Karpas-422 (cell line): ENCODE measurements around the gene DCTN2. TPM values are rescaled to one million over a fixed set of nuclear protein-coding genes. Genes with fewer than 3 reads are reported as not detected.
"Not testable (repeated sequence)": the region's sequence is repeated elsewhere in the genome, so short reads cannot be mapped to it uniquely, and the experiment has no call there.

Experiments used
- DNase-seq: peaks from one replicate; pipeline ENCODE4 v3.0.0-alpha.2; 2015
- H2AFZ ChIP-seq: fragments of 200-600 bp; sonication (generic); 2 replicates; pipeline ENCODE4 v1.6.1; 2014; ENCODE audit warnings: antibody characterized with exemption, low read length, mixed read lengths
- H3K27ac ChIP-seq: fragments of 200-600 bp; sonication (generic); 2 replicates; pipeline ENCODE4 v1.5.1; 2014; ENCODE audit warnings: mild to moderate bottlenecking, low read length, moderate library complexity
- H3K27me3 ChIP-seq: fragments of 200-600 bp; sonication (generic); 2 replicates; pipeline ENCODE4 v1.6.1; 2014; ENCODE audit warnings: low read length, mixed read lengths
- H3K36me3 ChIP-seq: fragments of 200-600 bp; sonication (generic); 2 replicates; pipeline ENCODE4 v1.6.1; 2014; ENCODE audit warnings: low read length, mixed read lengths; ENCODE audit not compliant: insufficient read depth
- H3K4me1 ChIP-seq: fragments of 200-600 bp; sonication (generic); 2 replicates; pipeline ENCODE4 v1.6.1; 2014; ENCODE audit warnings: mild to moderate bottlenecking, low read length, mixed read lengths
- H3K4me2 ChIP-seq: fragments of 200-600 bp; sonication (generic); 2 replicates; pipeline ENCODE4 v1.6.1; 2014; ENCODE audit warnings: low read length, low read depth, mild to moderate bottlenecking; ENCODE audit not compliant: poor library complexity, severe bottlenecking
- H3K4me3 ChIP-seq: fragments of 200-600 bp; sonication (generic); 2 replicates; pipeline ENCODE4 v1.5.1; 2014; ENCODE audit warnings: mild to moderate bottlenecking, antibody characterized with exemption, low read length, mixed read lengths
- H3K79me2 ChIP-seq: fragments of 200-600 bp; sonication (generic); 2 replicates; pipeline ENCODE4 v1.6.1; 2014; ENCODE audit warnings: mild to moderate bottlenecking, low read length, mixed read lengths
- H3K9ac ChIP-seq: fragments of 200-600 bp; sonication (generic); 2 replicates; pipeline ENCODE4 v1.6.0; 2014; ENCODE audit warnings: low read length
- H3K9me2 ChIP-seq: fragments of 200-600 bp; sonication (generic), shearing (Covaris generic); replicated peaks from 2 replicates; pipeline ENCODE4 v1.6.0; 2014; ENCODE audit warnings: mild to moderate bottlenecking, low read length, moderate library complexity; ENCODE audit not compliant: insufficient read depth
- H3K9me3 ChIP-seq: fragments of 300-700, 200-600 bp; sonication (generic); 2 replicates; pipeline ENCODE4 v1.6.1; 2014; ENCODE audit warnings: low read length, mixed read lengths
- H4K20me1 ChIP-seq: fragments of 200-600 bp; sonication (generic); 2 replicates; pipeline ENCODE4 v1.6.1; 2014; ENCODE audit warnings: mild to moderate bottlenecking, antibody characterized with exemption, low read length, low read depth; ENCODE audit not compliant: insufficient read depth
- total RNA-seq: library from RNA; depleted of rRNA; stranded (reverse); fragments of >200 nt; shearing (Covaris generic); gene quantifications from 2 replicates; pipeline ENCODE4 v1.2.3, GENCODE V29; 2014; ENCODE audit warnings: low replicate concordance

The DCTN2 gene
- total RNA-seq, 1 experiment from 2014 or later = 77.9 TPM

DNA sequence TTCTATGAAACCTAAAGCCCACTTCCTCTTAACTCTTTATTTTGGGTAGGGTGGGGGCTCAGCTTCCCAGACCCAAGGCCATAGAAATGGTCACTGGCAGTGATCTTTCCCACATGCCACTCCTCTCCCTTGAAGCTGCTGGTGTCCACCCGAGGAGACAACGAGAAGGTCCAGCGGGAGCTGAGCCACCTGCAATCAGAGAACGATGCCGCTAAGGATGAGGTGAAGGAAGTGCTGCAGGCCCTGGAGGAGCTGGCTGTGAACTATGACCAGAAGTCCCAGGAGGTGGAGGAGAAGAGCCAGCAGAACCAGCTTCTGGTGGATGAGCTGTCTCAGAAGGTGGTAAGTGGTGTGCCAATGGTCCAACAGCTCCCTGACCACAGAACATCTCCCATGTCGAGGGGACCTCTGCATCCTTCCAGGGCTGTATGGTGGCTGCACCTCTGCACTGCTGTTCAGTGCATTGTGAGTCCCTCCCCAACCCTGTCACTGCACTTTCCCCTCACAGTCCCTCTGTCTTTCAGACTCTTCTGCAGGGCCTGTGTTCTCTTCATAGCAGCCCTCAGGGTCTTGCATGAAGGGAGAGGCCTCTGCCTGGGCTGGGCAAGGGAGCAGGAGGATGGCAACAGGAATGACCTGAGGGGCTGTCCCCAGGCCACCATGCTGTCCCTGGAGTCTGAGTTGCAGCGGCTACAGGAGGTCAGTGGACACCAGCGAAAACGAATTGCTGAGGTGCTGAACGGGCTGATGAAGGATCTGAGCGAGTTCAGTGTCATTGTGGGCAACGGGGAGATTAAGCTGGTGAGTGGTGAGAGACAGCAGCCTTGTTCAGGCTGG lies 25.2 kb upstream of the DCTN2 start:
- no peaks in the 10 kb centered on the region for H3K4me1 ChIP-seq
- H3K36me3 ChIP-seq = peaks cover 50% of the 10 kb centered on the region
- no peaks in the 10 kb centered on the region for H3K9me3 ChIP-seq
- no peaks in the 10 kb centered on the region for H3K79me2 ChIP-seq
- no peak for DNase-seq
- no peak overlapping the region for H3K27ac ChIP-seq
- H3K27me3 ChIP-seq = no peaks in the 10 kb centered on the region
- H4K20me1 ChIP-seq = no peaks in the 10 kb centered on the region
- no peak overlapping the region for H2AFZ ChIP-seq
- H3K9me2 ChIP-seq = no peaks in the 10 kb centered on the region
- no peak overlapping the region for H3K4me3 ChIP-seq
- no peak overlapping the region for H3K4me2 ChIP-seq
- H3K9ac ChIP-seq = no peak overlapping the region

DNA sequence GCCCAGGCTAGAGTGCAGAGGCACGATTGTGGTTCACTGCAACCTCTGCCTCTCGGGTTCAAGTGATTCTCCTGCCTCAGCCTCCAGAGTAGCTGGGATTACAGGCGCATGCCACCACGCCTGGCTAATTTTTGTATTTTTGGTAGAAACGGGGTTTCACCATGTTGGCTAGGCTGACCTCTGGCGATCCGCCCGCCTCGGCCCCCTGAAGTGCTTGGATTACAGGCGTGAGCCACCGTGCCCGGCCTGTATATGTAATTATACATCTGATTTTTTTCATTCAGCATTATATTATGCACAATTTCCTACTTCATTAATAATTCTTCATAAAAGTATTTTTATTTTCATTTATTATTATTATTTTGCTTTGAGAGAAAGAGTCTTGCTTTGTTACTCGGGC lies 23.4 kb upstream of the DCTN2 start:
- H3K27me3 ChIP-seq, H3K9me3 ChIP-seq, H3K4me2 ChIP-seq, H3K27ac ChIP-seq, H3K4me3 ChIP-seq, H4K20me1 ChIP-seq, H2AFZ ChIP-seq, H3K79me2 ChIP-seq, H3K4me1 ChIP-seq, H3K9me2 ChIP-seq, DNase-seq, H3K9ac ChIP-seq: not testable (repeated sequence)
- H3K36me3 ChIP-seq = peaks cover 37% of the 10 kb centered on the region

DNA sequence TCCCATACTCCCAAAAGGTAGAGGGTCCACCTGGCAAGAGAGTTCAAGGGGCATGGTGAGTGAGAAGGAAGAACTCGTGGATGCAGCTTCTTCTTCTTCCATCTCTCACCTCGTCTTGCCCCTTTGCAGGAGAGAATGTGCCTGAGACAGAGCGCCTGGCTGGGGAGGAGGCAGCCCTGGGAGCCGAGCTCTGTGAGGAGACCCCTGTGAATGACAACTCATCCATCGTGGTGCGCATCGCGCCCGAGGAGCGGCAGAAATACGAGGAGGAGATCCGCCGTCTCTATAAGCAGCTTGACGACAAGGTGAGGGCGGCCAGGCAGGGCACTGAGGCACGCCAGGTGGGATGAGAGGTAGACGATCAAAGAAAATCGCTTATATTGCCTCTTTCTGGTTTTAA lies 22.9 kb upstream of the DCTN2 start:
- no peak overlapping the region for H3K4me2 ChIP-seq
- H3K9ac ChIP-seq = no peak overlapping the region
- no peak overlapping the region for H2AFZ ChIP-seq
- H4K20me1 ChIP-seq = no peaks in the 10 kb centered on the region
- no peaks in the 10 kb centered on the region for H3K79me2 ChIP-seq
- H3K27me3 ChIP-seq = no peaks in the 10 kb centered on the region
- H3K36me3 ChIP-seq = peaks cover 35% of the 10 kb centered on the region
- H3K4me1 ChIP-seq = no peaks in the 10 kb centered on the region
- no peak overlapping the region for H3K27ac ChIP-seq
- no peak for DNase-seq
- no peak overlapping the region for H3K4me3 ChIP-seq
- no peaks in the 10 kb centered on the region for H3K9me3 ChIP-seq
- no peaks in the 10 kb centered on the region for H3K9me2 ChIP-seq

DNA sequence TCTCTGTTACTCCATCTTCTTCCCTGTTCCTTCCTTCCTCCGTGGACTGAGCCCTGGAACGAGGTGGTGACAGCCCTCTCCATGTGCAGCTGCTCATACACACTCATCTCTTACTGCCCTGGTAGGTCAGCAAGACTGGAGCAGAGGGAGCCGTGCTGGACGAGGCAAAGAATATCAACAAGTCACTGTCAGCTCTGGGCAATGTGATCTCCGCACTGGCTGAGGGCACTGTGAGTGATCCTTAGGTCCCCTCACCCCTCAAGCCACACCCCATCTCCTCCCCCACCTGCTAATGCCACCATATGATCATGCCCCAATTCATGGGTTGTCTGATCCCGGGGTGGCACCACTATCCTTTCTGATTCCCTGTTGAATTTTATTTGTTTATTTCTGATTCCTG lies 21.8 kb upstream of the DCTN2 start:
- H4K20me1 ChIP-seq = no peaks in the 10 kb centered on the region
- no peak overlapping the region for H3K27ac ChIP-seq
- H3K4me3 ChIP-seq = no peak overlapping the region
- no peak overlapping the region for H3K4me2 ChIP-seq
- no peaks in the 10 kb centered on the region for H3K9me3 ChIP-seq
- H3K4me1 ChIP-seq = no peaks in the 10 kb centered on the region
- DNase-seq = no peak
- no peak overlapping the region for H2AFZ ChIP-seq
- no peaks in the 10 kb centered on the region for H3K27me3 ChIP-seq
- no peaks in the 10 kb centered on the region for H3K79me2 ChIP-seq
- peaks cover 42% of the 10 kb centered on the region for H3K36me3 ChIP-seq
- no peak overlapping the region for H3K9ac ChIP-seq
- no peaks in the 10 kb centered on the region for H3K9me2 ChIP-seq

DNA sequence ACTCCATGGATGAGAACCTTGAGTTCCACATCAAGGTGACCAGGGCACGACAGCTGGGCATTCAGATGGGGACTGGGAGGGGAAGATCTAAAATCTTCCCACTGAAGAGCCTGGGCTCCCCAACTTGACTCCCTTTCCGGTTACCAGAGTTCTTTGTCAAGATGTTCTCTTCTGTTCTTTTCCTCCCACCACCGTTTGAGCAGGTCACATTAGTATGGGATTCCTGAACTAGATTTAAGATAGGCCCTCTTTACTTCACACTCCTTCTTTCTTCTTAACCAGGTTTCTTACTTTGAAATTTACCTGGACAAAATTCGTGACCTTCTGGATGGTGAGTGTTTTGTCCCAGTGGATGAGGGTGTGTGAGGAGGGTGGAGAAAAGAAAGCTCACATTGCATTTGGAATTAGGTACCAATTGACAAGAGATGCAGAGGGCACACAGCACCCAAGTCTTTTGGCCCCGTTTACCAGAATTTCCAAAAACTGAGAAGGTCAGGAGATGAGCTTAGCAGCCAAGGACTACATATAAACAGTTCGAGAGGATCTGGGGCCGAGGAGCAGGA lies 17.3 kb upstream of the DCTN2 start:
- H3K36me3 ChIP-seq = peaks cover 22% of the 10 kb centered on the region
- no peak overlapping the region for H3K4me2 ChIP-seq
- no peak overlapping the region for H3K4me3 ChIP-seq
- DNase-seq = no peak
- no peaks in the 10 kb centered on the region for H3K9me3 ChIP-seq
- no peaks in the 10 kb centered on the region for H3K9me2 ChIP-seq
- no peaks in the 10 kb centered on the region for H3K27me3 ChIP-seq
- H3K79me2 ChIP-seq = peaks cover 29% of the 10 kb centered on the region
- H2AFZ ChIP-seq = no peak overlapping the region
- H4K20me1 ChIP-seq = no peaks in the 10 kb centered on the region
- no peak overlapping the region for H3K27ac ChIP-seq
- H3K4me1 ChIP-seq = peaks cover 10% of the 10 kb centered on the region
- no peak overlapping the region for H3K9ac ChIP-seq

DNA sequence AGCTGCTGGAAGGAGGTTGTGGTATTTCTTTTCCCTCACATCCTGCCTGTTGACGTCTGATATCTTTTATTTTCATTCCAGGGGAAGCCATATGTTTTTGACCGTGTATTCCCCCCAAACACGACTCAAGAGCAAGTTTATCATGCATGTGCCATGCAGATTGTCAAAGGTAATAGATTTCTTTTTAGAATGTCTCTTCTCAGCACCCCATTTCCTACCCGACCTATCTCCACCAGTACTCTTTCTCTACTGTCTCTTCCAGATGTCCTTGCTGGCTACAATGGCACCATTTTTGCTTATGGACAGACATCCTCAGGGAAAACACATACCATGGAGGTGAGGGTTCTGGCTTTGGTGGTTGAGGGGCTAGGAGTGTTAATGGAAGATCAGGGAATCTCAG lies 16.4 kb upstream of the DCTN2 start:
- H3K9me2 ChIP-seq = no peaks in the 10 kb centered on the region
- H3K4me1 ChIP-seq = peaks cover 10% of the 10 kb centered on the region
- no peak overlapping the region for H3K9ac ChIP-seq
- H4K20me1 ChIP-seq = no peaks in the 10 kb centered on the region
- H2AFZ ChIP-seq = no peak overlapping the region
- peaks cover 38% of the 10 kb centered on the region for H3K79me2 ChIP-seq
- no peak for DNase-seq
- H3K9me3 ChIP-seq = no peaks in the 10 kb centered on the region
- H3K4me3 ChIP-seq = no peak overlapping the region
- H3K27ac ChIP-seq = no peak overlapping the region
- no peaks in the 10 kb centered on the region for H3K27me3 ChIP-seq
- H3K36me3 ChIP-seq = peaks cover 15% of the 10 kb centered on the region; the same call in 1 of the 2 replicates
- no peak overlapping the region for H3K4me2 ChIP-seq

DNA sequence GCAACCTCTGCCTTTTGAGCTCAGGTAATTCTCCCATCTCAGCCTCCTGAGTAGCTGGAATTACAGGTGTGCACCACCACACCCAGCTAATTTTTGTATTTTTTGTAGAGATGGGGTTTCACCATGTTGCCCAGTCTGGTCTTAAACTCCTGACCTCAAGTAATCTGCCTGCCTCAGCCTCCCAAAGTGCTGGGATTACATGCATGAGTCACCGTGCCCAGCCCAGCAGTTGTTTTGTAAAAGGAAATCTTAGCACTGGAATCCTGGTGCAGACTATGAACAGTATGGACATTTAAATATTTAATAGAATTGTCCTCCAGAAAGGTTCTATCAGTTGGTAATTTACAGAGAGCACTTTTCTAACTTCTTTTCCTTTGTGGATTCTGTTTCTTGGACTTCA lies 14.1 kb upstream of the DCTN2 start:
- not testable (repeated sequence) for H3K9ac ChIP-seq, H3K4me2 ChIP-seq, H3K27me3 ChIP-seq, H3K4me3 ChIP-seq, H4K20me1 ChIP-seq, H3K9me2 ChIP-seq, H2AFZ ChIP-seq, H3K9me3 ChIP-seq, DNase-seq, H3K27ac ChIP-seq
- Histone ChIP-seq H3K4me1 (peaks cover 10% of the 10 kb centered on the region), H3K36me3 (peaks cover 22% of the 10 kb centered on the region; the same call in 1 of the 2 replicates), H3K79me2 (peaks cover 54% of the 10 kb centered on the region)

DNA sequence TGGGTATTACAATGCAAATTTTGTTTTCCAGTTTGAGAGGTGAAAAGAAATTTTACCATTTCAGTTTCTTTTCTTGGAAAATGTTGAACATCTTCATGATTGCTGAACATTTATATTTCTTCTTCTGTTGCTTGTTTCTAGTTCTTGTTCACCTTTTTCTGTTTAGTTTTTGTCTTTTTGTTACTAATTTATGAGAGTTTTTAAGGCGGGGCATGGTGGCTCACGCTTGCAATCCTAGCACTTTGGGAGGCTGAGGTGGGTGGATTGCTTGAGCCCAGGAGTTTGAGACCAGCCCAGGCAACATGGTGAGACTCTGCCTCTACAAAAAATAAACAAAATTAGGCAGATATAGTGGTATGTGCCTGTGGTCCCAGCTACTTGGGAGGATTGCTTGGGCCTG lies 13.5 kb upstream of the DCTN2 start:
- Histone ChIP-seq H4K20me1 (no peaks in the 10 kb centered on the region), H3K9me3 (no peaks in the 10 kb centered on the region), H3K27ac (no peak overlapping the region), H3K79me2 (peaks cover 56% of the 10 kb centered on the region), H3K9ac (no peak overlapping the region), H3K4me3 (no peak overlapping the region), H3K9me2 (no peaks in the 10 kb centered on the region), H3K4me2 (no peak overlapping the region), H3K27me3 (no peaks in the 10 kb centered on the region), H3K4me1 (peaks cover 10% of the 10 kb centered on the region), H2AFZ (no peak overlapping the region), H3K36me3 (peaks cover 22% of the 10 kb centered on the region; the same call in 1 of the 2 replicates)
- DNase-seq = no peak
